ENCODE results near the gene RPS13.
"Not testable (repeated sequence)": the region's sequence is repeated elsewhere in the genome, so short reads cannot be mapped to it uniquely, and the experiment has no call there.

Gene RPS13

DNA sequence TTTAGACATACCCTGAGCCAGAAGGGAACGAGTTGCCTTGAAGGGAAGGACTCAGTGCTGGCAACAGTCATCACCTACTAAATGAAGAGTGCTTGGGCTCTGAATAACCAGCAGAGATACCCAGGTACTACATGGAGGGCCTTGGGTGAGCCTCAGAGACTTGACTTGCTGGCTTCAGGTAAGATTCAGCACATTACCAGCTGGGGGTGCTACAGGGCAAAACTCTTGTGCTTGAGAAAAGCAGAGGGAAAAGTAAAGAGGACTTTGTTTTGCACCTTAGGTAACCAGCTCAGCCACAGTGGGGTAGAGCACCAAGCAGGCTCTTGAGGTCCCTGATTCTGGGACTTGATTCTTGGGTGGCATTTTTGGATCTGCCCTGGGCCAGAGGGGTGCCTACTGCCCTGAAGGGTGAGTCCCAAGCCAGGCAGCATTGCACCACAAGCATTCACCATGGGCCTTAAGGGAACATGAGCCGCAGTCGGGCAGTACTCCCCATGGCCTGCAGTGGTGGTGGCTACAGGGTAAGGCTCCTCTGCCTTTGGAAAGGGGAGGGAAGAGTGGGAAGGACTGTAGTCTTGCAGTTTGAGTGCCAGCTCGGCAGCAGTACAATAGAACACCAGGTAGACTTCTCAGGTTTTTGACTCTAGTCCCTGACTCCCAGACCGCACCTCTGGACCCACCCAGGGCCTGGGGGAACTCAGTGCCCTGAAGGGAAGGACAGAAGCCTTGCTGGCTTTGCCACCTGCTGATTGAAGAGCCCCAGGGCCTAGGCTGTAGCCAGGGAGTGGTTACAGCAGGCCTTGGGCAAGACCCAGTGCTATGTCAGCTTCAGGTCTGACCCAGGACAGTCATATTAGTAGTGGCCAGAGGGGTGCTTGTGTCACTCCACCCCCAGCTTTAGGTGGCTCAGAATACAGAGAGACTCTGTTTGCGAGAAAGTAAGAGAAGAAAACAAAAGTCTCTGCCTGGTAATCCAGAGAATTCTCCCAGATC lies 40.5 kb downstream of the RPS13 start:
- no peak for DNase-seq (ENCODE audit: low read depth in 2 of 2)

- not testable (repeated sequence) for DNase-seq (ENCODE audit: low read depth in 2 of 2)
These were observed 43.4 kb downstream of the RPS13 start for GRCh38 chr11:17034027-17034426.

- no peak for DNase-seq (ENCODE audit: low read depth in 2 of 2)
These were observed 50.9 kb downstream of the RPS13 start for GRCh38 chr11:17026487-17027082.

- no peak for DNase-seq (ENCODE audit: low read depth in 2 of 2)
These were observed 52.5 kb downstream of the RPS13 start for GRCh38 chr11:17024924-17025323.
